NCI-H1694 (cell line): ENCODE measurements around the gene DCAF6.
A peak's percentile ranks its signal among the peaks of the same experiment; 100 is the strongest.
"Not testable (repeated sequence)": the region's sequence is repeated elsewhere in the genome, so short reads cannot be mapped to it uniquely, and the experiment has no call there.

Experiments
- DNase-seq: peaks from one replicate; lab custom pipeline; 2025; lab: John Stamatoyannopoulos, UW

Gene DCAF6, protein sequence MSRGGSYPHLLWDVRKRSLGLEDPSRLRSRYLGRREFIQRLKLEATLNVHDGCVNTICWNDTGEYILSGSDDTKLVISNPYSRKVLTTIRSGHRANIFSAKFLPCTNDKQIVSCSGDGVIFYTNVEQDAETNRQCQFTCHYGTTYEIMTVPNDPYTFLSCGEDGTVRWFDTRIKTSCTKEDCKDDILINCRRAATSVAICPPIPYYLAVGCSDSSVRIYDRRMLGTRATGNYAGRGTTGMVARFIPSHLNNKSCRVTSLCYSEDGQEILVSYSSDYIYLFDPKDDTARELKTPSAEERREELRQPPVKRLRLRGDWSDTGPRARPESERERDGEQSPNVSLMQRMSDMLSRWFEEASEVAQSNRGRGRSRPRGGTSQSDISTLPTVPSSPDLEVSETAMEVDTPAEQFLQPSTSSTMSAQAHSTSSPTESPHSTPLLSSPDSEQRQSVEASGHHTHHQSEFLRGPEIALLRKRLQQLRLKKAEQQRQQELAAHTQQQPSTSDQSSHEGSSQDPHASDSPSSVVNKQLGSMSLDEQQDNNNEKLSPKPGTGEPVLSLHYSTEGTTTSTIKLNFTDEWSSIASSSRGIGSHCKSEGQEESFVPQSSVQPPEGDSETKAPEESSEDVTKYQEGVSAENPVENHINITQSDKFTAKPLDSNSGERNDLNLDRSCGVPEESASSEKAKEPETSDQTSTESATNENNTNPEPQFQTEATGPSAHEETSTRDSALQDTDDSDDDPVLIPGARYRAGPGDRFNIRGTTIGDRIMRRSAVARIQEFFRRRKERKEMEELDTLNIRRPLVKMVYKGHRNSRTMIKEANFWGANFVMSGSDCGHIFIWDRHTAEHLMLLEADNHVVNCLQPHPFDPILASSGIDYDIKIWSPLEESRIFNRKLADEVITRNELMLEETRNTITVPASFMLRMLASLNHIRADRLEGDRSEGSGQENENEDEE

GRCh38 chr1:167936068-167936929, at the start of gene DCAF6:
Gene DCAF6, plus strand, starts transcription at chr1:167936683. Its CDS starts 229 bp downstream, at chr1:167936912.
- DNase-seq: peak; percentile 98

DNA sequence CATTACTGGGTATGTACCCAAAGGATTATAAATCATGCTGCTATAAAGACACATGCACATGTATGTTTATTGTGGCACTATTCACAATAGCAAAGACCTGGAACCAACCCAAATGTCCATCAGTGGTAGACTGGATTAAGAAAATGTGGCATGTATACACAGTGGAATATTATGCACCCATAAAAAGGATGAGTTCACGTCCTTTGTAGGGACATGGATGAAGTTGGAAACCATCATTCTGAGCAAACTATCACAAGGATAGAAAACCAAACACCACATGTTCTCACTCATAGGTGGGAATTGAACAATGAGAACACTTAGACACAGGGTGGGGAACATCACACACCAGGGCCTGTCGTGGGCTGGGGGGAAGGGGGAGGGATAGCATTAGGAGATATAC, 49.3 kb upstream of the DCAF6 start:
- DNase-seq: not testable (repeated sequence)

GRCh38 chr1:167890400-167890799, 46.1 kb upstream of the DCAF6 start:
- no peak for DNase-seq

- DNase-seq: no peak
Observed at GRCh38 chr1:167893798-167894197, 42.7 kb upstream of the DCAF6 start.

- DNase-seq: no peak
Observed at GRCh38 chr1:167898578-167899222, 37.8 kb upstream of the DCAF6 start.

- DNase-seq: no peak
Observed at GRCh38 chr1:167899253-167899681, 37.2 kb upstream of the DCAF6 start.

GRCh38 chr1:167900907-167901306, 35.6 kb upstream of the DCAF6 start:
- no peak for DNase-seq

GRCh38 chr1:167904652-167905130, 31.8 kb upstream of the DCAF6 start:
- no peak for DNase-seq

DNA sequence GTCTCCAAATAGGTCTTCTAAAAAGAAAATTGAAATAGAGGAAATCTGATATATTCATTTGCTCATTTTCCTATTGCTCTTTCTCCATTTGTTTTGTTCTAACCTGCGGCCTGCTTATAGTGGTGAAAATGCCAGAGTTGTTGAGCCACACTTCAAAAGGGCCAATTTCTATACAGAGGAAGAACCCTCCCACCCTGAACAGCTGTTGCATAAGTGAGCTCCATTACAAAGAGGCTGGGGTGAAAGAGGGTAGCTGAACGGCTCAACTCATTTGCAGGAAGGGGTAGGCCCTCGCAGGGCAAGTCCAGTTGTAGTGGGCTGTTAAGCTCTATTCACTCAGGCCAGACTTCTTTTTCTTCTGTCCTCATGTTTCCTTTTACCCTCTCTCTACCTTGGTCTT, 31.3 kb upstream of the DCAF6 start:
- no peak for DNase-seq

- DNase-seq: no peak
Observed at GRCh38 chr1:167905671-167906070, 30.8 kb upstream of the DCAF6 start.

- DNase-seq: no peak
Observed at GRCh38 chr1:167909691-167910180, 26.7 kb upstream of the DCAF6 start.

- no peak for DNase-seq
Observed at GRCh38 chr1:167910530-167910929, 26.0 kb upstream of the DCAF6 start.

GRCh38 chr1:167911413-167911812, 25.1 kb upstream of the DCAF6 start:
- no peak for DNase-seq

DNA sequence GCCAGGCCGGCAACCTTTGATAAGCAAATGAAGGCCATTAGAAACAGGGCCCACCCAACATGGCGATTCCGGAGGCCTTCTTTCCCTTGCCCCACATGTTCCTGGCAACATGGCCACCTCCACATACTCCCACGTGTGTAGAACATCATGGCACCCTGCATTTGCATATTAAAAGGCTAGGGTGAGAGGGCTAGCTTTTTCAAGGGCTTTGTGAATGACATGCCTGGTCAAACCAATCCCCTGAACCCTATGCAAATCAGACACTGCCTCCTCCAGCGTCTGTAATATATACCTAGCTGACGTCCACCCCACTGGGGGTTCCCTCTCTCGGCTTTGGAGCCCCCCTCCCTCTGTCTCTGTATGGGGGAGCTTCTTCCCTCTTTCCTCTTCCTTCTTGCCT, 24.2 kb upstream of the DCAF6 start:
- DNase-seq: no peak

GRCh38 chr1:167913895-167914496, 22.5 kb upstream of the DCAF6 start, which contains the start of gene ADCY10:
Gene ADCY10, minus strand, starts transcription at chr1:167914134. Its CDS starts 8,994 bp downstream, at chr1:167905140.
- DNase-seq: no peak

GRCh38 chr1:167915569-167915968, 20.9 kb upstream of the DCAF6 start:
- DNase-seq: no peak

GRCh38 chr1:167916766-167917511, 19.5 kb upstream of the DCAF6 start:
- no peak for DNase-seq

DNA sequence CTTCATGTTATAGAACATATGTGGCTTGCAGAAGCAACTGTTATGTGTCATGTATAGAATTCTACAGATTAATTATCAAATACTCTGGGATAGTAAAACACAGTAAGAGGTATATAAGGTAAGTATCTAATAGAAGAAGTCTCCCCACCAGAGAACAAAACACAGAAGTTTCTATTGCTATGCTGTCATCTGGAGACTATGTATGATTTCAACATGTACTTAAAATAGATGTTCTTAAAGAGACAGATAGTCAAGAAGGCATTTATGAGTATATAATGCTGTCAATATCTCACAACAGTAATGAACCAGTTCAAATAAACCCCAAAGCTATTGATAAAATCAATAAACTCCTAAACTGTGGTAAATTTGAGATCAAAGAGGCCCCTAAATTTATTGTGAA, 14.5 kb upstream of the DCAF6 start:
- DNase-seq: no peak

DNA sequence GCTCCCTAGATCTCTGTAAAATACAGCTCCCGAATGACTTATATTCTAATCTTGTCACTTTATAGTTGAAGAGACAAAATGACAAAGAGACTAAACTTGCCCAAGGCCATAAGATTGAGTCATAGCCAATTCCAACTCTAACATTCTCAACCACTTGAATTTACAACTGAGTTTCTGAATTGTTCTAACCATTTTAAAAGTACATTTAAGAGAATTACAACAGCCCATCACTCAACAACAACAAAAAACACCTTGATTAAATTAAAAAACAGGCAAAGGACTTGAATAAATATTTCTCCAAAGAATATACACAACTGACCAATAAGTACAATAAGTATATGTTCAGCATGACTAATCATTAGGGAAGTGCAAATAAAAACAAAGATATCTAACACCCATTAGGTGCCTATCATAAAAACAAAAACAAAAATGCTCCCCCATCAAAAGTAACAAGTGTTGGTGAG, 13.8 kb upstream of the DCAF6 start:
- no peak for DNase-seq
